ENCODE results near the gene EFCAB8.

GRCh38 chr20:32984631-32985354 lies 126.1 kb downstream of the EFCAB8 start:
- TF ChIP-seq POLR2A (IDR thresholded peaks at IDR 0.05) (no peak), POLR2AphosphoS5 (IDR thresholded peaks at IDR 0.05) (no peak), CTCF (IDR thresholded peaks at IDR 0.05) (no peak), EP300 (IDR thresholded peaks at IDR 0.05) (no peak)
